SK-N-SH (cell line): ENCODE data around the gene TTLL7. TPM values are rescaled to one million over a fixed set of nuclear protein-coding genes. Genes with fewer than 3 reads are reported as not detected.

Experiments
- CTCF ChIA-PET: fragments of 300-600, 350-600 bp; formaldehyde crosslinking; extraction: SDS; loops from one replicate; lab custom pipeline; 2021; lab: Yijun Ruan, JAX
- POLR2A ChIA-PET: fragments of 350-600 bp; sonication (Branson Sonifier 250); formaldehyde crosslinking; extraction: SDS; loops from one replicate; lab custom pipeline; 2020; ENCODE audit warnings: antibody characterized with exemption, inconsistent platforms; lab: Yijun Ruan, JAX
- DNase-seq: peaks from one replicate; pipeline ENCODE4 v3.0.0; 2012
- H2AFZ ChIP-seq: fragments of 200-600 bp; sonication (generic); 2 replicates; pipeline ENCODE4 v1.8.1; 2016; ENCODE audit warnings: antibody characterized with exemption, mild to moderate bottlenecking, low read depth
- H3F3A ChIP-seq: fragments of 200-600 bp; sonication (generic); replicated peaks from 2 replicates; pipeline ENCODE3; 2016; ENCODE audit warnings: antibody characterized with exemption, mild to moderate bottlenecking; ENCODE audit not compliant: insufficient read depth
- H3K27ac ChIP-seq, 2 experiments: fragments of 200-500 bp in 1 of 2; fragments of 200-600 bp in 1 of 2; sonication (Bioruptor generic) in 1 of 2; sonication (generic), shearing (Covaris generic) in 1 of 2; 2 replicates each; pipeline versions ENCODE4 v1.5.1 to v1.6.1; 2014 to 2016; ENCODE audit warnings: low read depth in 2 of 2, inconsistent platforms in 1 of 2, low read length in 1 of 2, mild to moderate bottlenecking in 1 of 2, mixed read lengths in 1 of 2
- H3K27me3 ChIP-seq: fragments of 200-600 bp; sonication (generic), shearing (Covaris generic); 2 replicates; pipeline ENCODE4 v1.6.1; 2016; ENCODE audit warnings: mixed run types; ENCODE audit not compliant: insufficient read depth
- H3K36me3 ChIP-seq, 2 experiments: fragments of 200-500 bp in 1 of 2; fragments of 200-600 bp in 1 of 2; sonication (Bioruptor generic) in 1 of 2; sonication (generic) in 1 of 2; replicated peaks in 1 of 2; 2 replicates each; pipeline versions ENCODE3 to v1.5.1; 2014 to 2016; ENCODE audit warnings: low read length in 1 of 2, mild to moderate bottlenecking in 1 of 2; ENCODE audit not compliant: insufficient read depth in 2 of 2, control insufficient read depth in 1 of 2
- H3K4me1 ChIP-seq, 2 experiments: fragments of 200-500 bp in 1 of 2; fragments of 200-600 bp in 1 of 2; sonication (Bioruptor generic) in 1 of 2; sonication (generic), shearing (Covaris generic) in 1 of 2; 2 replicates each; pipeline versions ENCODE4 v1.5.1 to v1.6.1; 2014 to 2016; ENCODE audit warnings: low read depth in 1 of 2, low read length in 1 of 2, mixed run types in 1 of 2; ENCODE audit not compliant: insufficient read depth in 2 of 2, control insufficient read depth in 1 of 2
- H3K4me2 ChIP-seq: fragments of 200-600 bp; sonication (generic), shearing (Covaris generic); 2 replicates; pipeline ENCODE4 v1.6.1; 2017; ENCODE audit warnings: mixed run types
- H3K4me3 ChIP-seq, 2 experiments: fragments of 200-500 bp in 1 of 2; fragments of 200-600 bp in 1 of 2; sonication (Bioruptor generic) in 1 of 2; sonication (generic), shearing (Covaris generic) in 1 of 2; 2 replicates each; pipeline versions ENCODE4 v1.5.1 to v1.8.1; 2014 to 2016; ENCODE audit warnings: low read depth in 2 of 2, inconsistent platforms in 1 of 2, low read length in 1 of 2, mild to moderate bottlenecking in 1 of 2, mixed read lengths in 1 of 2, moderate library complexity in 1 of 2
- H3K79me2 ChIP-seq: fragments of 200-600 bp; sonication (generic); 2 replicates; pipeline ENCODE4 v1.8.1; 2017; ENCODE audit warnings: mild to moderate bottlenecking; ENCODE audit not compliant: insufficient read depth
- H3K9ac ChIP-seq: fragments of 200-600 bp; sonication (generic); 2 replicates; pipeline ENCODE4 v1.6.1; 2017; ENCODE audit warnings: mixed run types
- H3K9me2 ChIP-seq: fragments of 200-600 bp; sonication (generic); 2 replicates; pipeline ENCODE4 v1.6.1; 2017; ENCODE audit warnings: mixed run types
- H3K9me3 ChIP-seq: fragments of 200-600 bp; sonication (generic); 2 replicates; pipeline ENCODE4 v1.6.1; 2017; ENCODE audit warnings: mixed run types, mild to moderate bottlenecking, moderate library complexity
- H4K20me1 ChIP-seq: fragments of 200-600 bp; sonication (generic); 2 replicates; pipeline ENCODE4 v1.6.1; 2017; ENCODE audit warnings: mild to moderate bottlenecking, mixed run types; ENCODE audit not compliant: insufficient read depth
- CHD2 ChIP-seq: fragments of 150-350 bp; IDR thresholded peaks from 2 replicates; pipeline ENCODE4 v1.6.1; 2018; ENCODE audit warnings: low read length; ENCODE audit not compliant: partially characterized antibody
- EP300 ChIP-seq, 2 experiments: IDR thresholded peaks; 2 replicates each; pipeline versions ENCODE4 v1.4.0 to v1.6.1; 2012; ENCODE audit warnings: borderline replicate concordance in 1 of 2, low read depth in 1 of 2, low read length in 1 of 2
- FOXJ3 ChIP-seq: sonication (generic); formaldehyde crosslinking; IDR thresholded peaks from 2 replicates; pipeline ENCODE4 v1.5.1; 2020; ENCODE audit warnings: mild to moderate bottlenecking, missing genetic modification reagents
- FOXM1 ChIP-seq: IDR thresholded peaks from 2 replicates; pipeline ENCODE4 v1.4.0; 2012; ENCODE audit warnings: low read depth, mild to moderate bottlenecking
- GABPA ChIP-seq: IDR thresholded peaks from 2 replicates; pipeline ENCODE4 v1.4.0; 2012; ENCODE audit warnings: low read depth, mild to moderate bottlenecking
- GATA2 ChIP-seq: sonication (generic); formaldehyde crosslinking; IDR thresholded peaks from 2 replicates; pipeline ENCODE4 v1.5.0; 2020; ENCODE audit warnings: mild to moderate bottlenecking, missing genetic modification reagents
- JUND ChIP-seq: IDR thresholded peaks from 2 replicates; pipeline ENCODE4 v1.4.0; 2012
- MXI1 ChIP-seq: IDR thresholded peaks from 2 replicates; pipeline ENCODE4 v1.6.1; 2012; ENCODE audit warnings: mild to moderate bottlenecking, low read depth, low read length, improper control_type of control experiment
- NFIC ChIP-seq: IDR thresholded peaks from 2 replicates; pipeline ENCODE4 v1.4.0; 2012; ENCODE audit warnings: borderline replicate concordance
- POLR2AphosphoS5 ChIP-seq: IDR thresholded peaks from 2 replicates; pipeline ENCODE4 v1.6.1; 2012; ENCODE audit warnings: low read depth, low read length
- RCOR1 ChIP-seq: fragments of 150-350 bp; IDR thresholded peaks from 2 replicates; pipeline ENCODE4 v1.6.1; 2017; ENCODE audit warnings: antibody characterized with exemption, low read length
- RFX5 ChIP-seq: IDR thresholded peaks from 2 replicates; pipeline ENCODE4 v1.6.1; 2012; ENCODE audit warnings: mild to moderate bottlenecking, improper control_type of control experiment, low read length
- SIN3A ChIP-seq: IDR thresholded peaks from 2 replicates; pipeline ENCODE4 v1.6.1; 2012; ENCODE audit warnings: low read depth, mild to moderate bottlenecking, low read length, moderate library complexity, borderline replicate concordance
- TCF12 ChIP-seq: IDR thresholded peaks from 2 replicates; pipeline ENCODE4 v1.4.0; 2012
- YY1 ChIP-seq: IDR thresholded peaks from 2 replicates; pipeline ENCODE4 v1.4.0; 2012; ENCODE audit warnings: low read depth, mild to moderate bottlenecking
- WGBS: methylation state at CpG from one replicate; pipeline ENCODE4 v1.1.6; 2017; ENCODE audit warnings: low lambda C conversion rate; 5-methylcytosine and 5-hydroxymethylcytosine counted together
- polyA plus RNA-seq, 3 experiments: library from polyadenylated mRNA; depleted of rRNA; stranded (reverse); fragments of >200 nt; gene quantifications; 2 replicates each; pipeline ENCODE4 v1.2.3, GENCODE V29; 2012
- TF ChIP-seq, protein P1 (sequence below): IDR thresholded peaks from 2 replicates; pipeline ENCODE4; 2012
- TF ChIP-seq, protein P2 (sequence below): IDR thresholded peaks from 2 replicates; pipeline ENCODE4 v1.4.0; 2012; ENCODE audit warnings: low read depth, borderline replicate concordance
- TF ChIP-seq, protein P3 (sequence below): IDR thresholded peaks from 2 replicates; pipeline ENCODE4 v1.4.0; 2012; ENCODE audit warnings: low read depth
- TF ChIP-seq, protein P4 (sequence below): fragments of 200-600 bp; sonication (generic); IDR thresholded peaks from 2 replicates; pipeline ENCODE4 v1.6.1; 2017; ENCODE audit warnings: antibody characterized with exemption, mild to moderate bottlenecking, moderate library complexity
- TF ChIP-seq, protein P5 (sequence below): fragments of 150-350 bp; IDR thresholded peaks from 2 replicates; pipeline ENCODE4 v1.6.1; 2016; ENCODE audit warnings: mild to moderate bottlenecking, low read depth, low read length

Gene TTLL7
- polyA plus RNA-seq, 1 of the 3 experiments (the other 2 are of a cell fraction): 7.3 TPM

DNA sequence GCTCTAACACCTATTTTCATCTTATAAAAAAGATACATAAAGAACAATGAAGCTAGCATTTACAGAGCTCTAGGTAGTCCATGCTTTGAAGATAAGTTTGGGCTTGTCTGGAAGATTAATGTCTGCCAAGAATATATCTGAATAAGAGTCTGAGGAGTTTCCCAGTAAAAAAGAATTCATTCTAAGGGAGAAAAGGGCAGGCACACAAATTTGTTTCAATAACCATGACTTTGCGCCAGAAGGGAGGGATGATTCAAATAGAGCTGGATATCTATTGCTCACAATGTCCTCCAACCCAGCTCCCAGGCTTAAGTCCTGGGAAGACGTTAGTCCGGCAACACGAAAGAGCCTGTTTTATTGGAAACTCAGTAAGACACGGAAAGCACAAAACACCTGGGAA lies 9.7 kb upstream of the TTLL7 start:
- POLR2A ChIA-PET: no interaction called here
- no peak for TF ChIP-seq GATA2 (CRISPR knock-in tag)
- TF ChIP-seq, protein P1, sequence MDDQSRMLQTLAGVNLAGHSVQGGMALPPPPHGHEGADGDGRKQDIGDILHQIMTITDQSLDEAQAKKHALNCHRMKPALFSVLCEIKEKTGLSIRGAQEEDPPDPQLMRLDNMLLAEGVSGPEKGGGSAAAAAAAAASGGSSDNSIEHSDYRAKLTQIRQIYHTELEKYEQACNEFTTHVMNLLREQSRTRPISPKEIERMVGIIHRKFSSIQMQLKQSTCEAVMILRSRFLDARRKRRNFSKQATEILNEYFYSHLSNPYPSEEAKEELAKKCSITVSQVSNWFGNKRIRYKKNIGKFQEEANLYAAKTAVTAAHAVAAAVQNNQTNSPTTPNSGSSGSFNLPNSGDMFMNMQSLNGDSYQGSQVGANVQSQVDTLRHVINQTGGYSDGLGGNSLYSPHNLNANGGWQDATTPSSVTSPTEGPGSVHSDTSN: no peak
- TF ChIP-seq, protein P2, sequence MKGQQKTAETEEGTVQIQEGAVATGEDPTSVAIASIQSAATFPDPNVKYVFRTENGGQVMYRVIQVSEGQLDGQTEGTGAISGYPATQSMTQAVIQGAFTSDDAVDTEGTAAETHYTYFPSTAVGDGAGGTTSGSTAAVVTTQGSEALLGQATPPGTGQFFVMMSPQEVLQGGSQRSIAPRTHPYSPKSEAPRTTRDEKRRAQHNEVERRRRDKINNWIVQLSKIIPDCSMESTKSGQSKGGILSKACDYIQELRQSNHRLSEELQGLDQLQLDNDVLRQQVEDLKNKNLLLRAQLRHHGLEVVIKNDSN: no peak
- no peak for TF ChIP-seq YY1
- TF ChIP-seq RCOR1: no peak
- TF ChIP-seq, protein P3, sequence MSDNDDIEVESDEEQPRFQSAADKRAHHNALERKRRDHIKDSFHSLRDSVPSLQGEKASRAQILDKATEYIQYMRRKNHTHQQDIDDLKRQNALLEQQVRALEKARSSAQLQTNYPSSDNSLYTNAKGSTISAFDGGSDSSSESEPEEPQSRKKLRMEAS: no peak
- TF ChIP-seq, protein P4, sequence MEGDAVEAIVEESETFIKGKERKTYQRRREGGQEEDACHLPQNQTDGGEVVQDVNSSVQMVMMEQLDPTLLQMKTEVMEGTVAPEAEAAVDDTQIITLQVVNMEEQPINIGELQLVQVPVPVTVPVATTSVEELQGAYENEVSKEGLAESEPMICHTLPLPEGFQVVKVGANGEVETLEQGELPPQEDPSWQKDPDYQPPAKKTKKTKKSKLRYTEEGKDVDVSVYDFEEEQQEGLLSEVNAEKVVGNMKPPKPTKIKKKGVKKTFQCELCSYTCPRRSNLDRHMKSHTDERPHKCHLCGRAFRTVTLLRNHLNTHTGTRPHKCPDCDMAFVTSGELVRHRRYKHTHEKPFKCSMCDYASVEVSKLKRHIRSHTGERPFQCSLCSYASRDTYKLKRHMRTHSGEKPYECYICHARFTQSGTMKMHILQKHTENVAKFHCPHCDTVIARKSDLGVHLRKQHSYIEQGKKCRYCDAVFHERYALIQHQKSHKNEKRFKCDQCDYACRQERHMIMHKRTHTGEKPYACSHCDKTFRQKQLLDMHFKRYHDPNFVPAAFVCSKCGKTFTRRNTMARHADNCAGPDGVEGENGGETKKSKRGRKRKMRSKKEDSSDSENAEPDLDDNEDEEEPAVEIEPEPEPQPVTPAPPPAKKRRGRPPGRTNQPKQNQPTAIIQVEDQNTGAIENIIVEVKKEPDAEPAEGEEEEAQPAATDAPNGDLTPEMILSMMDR: no peak
- TF ChIP-seq SIN3A: no peak
- TF ChIP-seq FOXM1: no peak
- no peak for TF ChIP-seq POLR2AphosphoS5
- no peak for TF ChIP-seq JUND
- no peak for TF ChIP-seq RFX5
- no peak for TF ChIP-seq TCF12
- TF ChIP-seq, all 33 proteins: peak for 0
- Histone ChIP-seq H3K4me3 (no peak overlapping the region), H3F3A (no peaks in the 10 kb centered on the region), H4K20me1 (no peaks in the 10 kb centered on the region), H3K9me3 (no peaks in the 10 kb centered on the region), H3K9me2 (no peaks in the 10 kb centered on the region), H3K36me3 (no peaks in the 10 kb centered on the region), H3K9ac (no peak overlapping the region), H3K4me2 (no peak overlapping the region), H3K27me3 (no peaks in the 10 kb centered on the region), H3K79me2 (no peaks in the 10 kb centered on the region), H3K27ac (no peak overlapping the region), H2AFZ (no peak overlapping the region), H3K4me1 (no peaks in the 10 kb centered on the region)
- 90% methylated on average over 5 of the region's 5 CpGs for WGBS
- no peak for DNase-seq
- CTCF ChIA-PET: interaction anchor here (1.1 kb wide), 1 partner anchor 10 kb away, joined by 3 read pairs; the partner anchor contains the start of gene TTLL7

DNA sequence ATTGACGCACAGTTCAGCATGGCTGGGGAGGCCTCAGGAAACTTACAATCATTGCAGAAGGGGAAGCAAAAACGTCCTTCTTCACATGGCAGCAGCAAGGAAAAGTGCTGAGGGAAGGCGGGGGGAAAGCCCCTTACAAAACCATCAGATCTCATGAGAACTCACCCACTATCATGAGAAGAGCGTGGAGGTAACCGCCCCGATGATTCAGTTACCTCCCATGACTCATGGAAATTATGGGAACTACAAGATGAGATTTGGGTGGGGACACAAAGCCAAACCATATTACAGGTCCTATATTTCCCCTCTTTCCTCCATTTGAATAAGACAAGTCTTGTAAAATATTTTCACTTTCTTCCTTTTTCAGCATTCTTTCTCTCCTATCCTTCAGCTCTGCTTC lies 7.7 kb upstream of the TTLL7 start:
- no peak overlapping the region for H2AFZ ChIP-seq
- no peaks in the 10 kb centered on the region for H3F3A ChIP-seq
- no peaks in the 10 kb centered on the region for H4K20me1 ChIP-seq
- H3K4me2 ChIP-seq: no peak overlapping the region
- CTCF ChIA-PET: no interaction called here
- H3K4me1 ChIP-seq: peaks cover 0 to 6% of the 10 kb centered on the region in 2 experiments; a peak in 1 of 4 replicates
- no peaks in the 10 kb centered on the region for H3K79me2 ChIP-seq
- no peaks in the 10 kb centered on the region for H3K9me3 ChIP-seq
- no peak for DNase-seq
- POLR2A ChIA-PET: no interaction called here
- no peak overlapping the region for H3K27ac ChIP-seq
- no peaks in the 10 kb centered on the region for H3K27me3 ChIP-seq
- no peak overlapping the region for H3K9ac ChIP-seq
- 76% methylated on average over 6 of the region's 6 CpGs for whole genome bisulfite sequencing
- H3K4me3 ChIP-seq: no peak overlapping the region
- H3K9me2 ChIP-seq: no peaks in the 10 kb centered on the region
- no peaks in the 10 kb centered on the region for H3K36me3 ChIP-seq
- no peak for TF ChIP-seq CHD2
- TF ChIP-seq FOXJ3 (CRISPR knock-in tag): no peak
- TF ChIP-seq MXI1: no peak
- no peak for TF ChIP-seq GABPA
- TF ChIP-seq NFIC: no peak
- TF ChIP-seq POLR2AphosphoS5: no peak
- no peak for TF ChIP-seq EP300 (IDR thresholded peaks at IDR 0.05; ENCODE audit: borderline replicate concordance in 1 of 2, low read depth in 1 of 2, low read length in 1 of 2)
- TF ChIP-seq, protein P4: no peak
- TF ChIP-seq RFX5: no peak
- TF ChIP-seq, protein P5, sequence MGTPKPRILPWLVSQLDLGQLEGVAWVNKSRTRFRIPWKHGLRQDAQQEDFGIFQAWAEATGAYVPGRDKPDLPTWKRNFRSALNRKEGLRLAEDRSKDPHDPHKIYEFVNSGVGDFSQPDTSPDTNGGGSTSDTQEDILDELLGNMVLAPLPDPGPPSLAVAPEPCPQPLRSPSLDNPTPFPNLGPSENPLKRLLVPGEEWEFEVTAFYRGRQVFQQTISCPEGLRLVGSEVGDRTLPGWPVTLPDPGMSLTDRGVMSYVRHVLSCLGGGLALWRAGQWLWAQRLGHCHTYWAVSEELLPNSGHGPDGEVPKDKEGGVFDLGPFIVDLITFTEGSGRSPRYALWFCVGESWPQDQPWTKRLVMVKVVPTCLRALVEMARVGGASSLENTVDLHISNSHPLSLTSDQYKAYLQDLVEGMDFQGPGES: no peak
- TF ChIP-seq, protein P2: no peak
- no peak for TF ChIP-seq FOXM1
- TF ChIP-seq RCOR1: no peak
